Measurements from ENCODE around the gene CHST6.

CHST6 gene

GRCh38 chr16:75488322-75488721 is 6.9 kb downstream of the CHST6 start:
- Histone ChIP-seq H3K27ac (replicated peaks; ENCODE audit: low read length) (no peak overlapping the region), H3K4ac (ENCODE audit: low read length) (no peak overlapping the region), H2BK15ac (ENCODE audit: low read length) (no peak overlapping the region), H4K91ac (ENCODE audit: low read depth, low read length, poor library complexity) (no peak overlapping the region), H2AFZ (ENCODE audit: low read length) (no peak overlapping the region), H2AK5ac (ENCODE audit: low read depth, low read length) (no peak overlapping the region), H3K79me1 (ENCODE audit: low read depth, low read length) (no peaks in the 10 kb centered on the region), H3K4me2 (ENCODE audit: insufficient read depth, low read length, poor library complexity, severe bottlenecking) (no peak overlapping the region), H2BK5ac (ENCODE audit: low read length) (no peak overlapping the region), H2BK12ac (ENCODE audit: low read length) (no peak overlapping the region), H2BK120ac (ENCODE audit: low read depth, low read length) (no peak overlapping the region), H3K9me3 (replicated peaks in 1 of 2; ENCODE audit: control insufficient read depth in 2 of 2, insufficient read depth in 1 of 2, low read depth in 1 of 2, low read length in 2 of 2) (no peaks in the 10 kb centered on the region), H4K8ac (ENCODE audit: low read depth, low read length) (no peak overlapping the region), H3K9ac (ENCODE audit: low read depth, low read length, poor library complexity) (no peak overlapping the region), H3K4me3 (ENCODE audit: low read length in 2 of 2) (no peak overlapping the region), H3K18ac (ENCODE audit: low read length) (no peak overlapping the region), H3K14ac (ENCODE audit: low read length) (no peak overlapping the region), H3K27me3 (ENCODE audit: control insufficient read depth in 3 of 3, insufficient read depth in 3 of 3, low read depth in 1 of 3, low read length in 3 of 3) (peaks cover 0 to 4% (median 0%) of the 10 kb centered on the region in 3 experiments), H3K36me3 (replicated peaks in 1 of 2; ENCODE audit: control insufficient read depth in 2 of 2, insufficient read depth in 2 of 2, low read length in 2 of 2) (peaks cover 0 to 2% of the 10 kb centered on the region in 2 donors), H3K23ac (ENCODE audit: low read depth, low read length, poor library complexity) (no peak overlapping the region), H3K4me1 (ENCODE audit: control insufficient read depth in 2 of 2, insufficient read depth in 1 of 2, low read depth in 1 of 2, low read length in 2 of 2) (no peaks in the 10 kb centered on the region)
- DNase-seq (ENCODE audit: low spot score), result no peak
- WGBS, 2 donors (ENCODE audit: extremely low coverage in 2 of 2, insufficient read length in 2 of 2, insufficient replicate concordance in 1 of 2), result no CpG with 5 or more reads among the region's 2 CpGs

GRCh38 chr16:75486676-75487313 is 8.4 kb downstream of the CHST6 start:
- H3K9me3 ChIP-seq (replicated peaks in 1 of 2; ENCODE audit: control insufficient read depth in 2 of 2, insufficient read depth in 1 of 2, low read depth in 1 of 2, low read length in 2 of 2), result no peaks in the 10 kb centered on the region
- H4K8ac ChIP-seq (ENCODE audit: low read depth, low read length), result no peak overlapping the region
- no CpG with 5 or more reads among the region's 2 CpGs for WGBS, 2 donors (ENCODE audit: extremely low coverage in 2 of 2, insufficient read length in 2 of 2, insufficient replicate concordance in 1 of 2)
- H3K9ac ChIP-seq (ENCODE audit: low read depth, low read length, poor library complexity), result no peak overlapping the region
- H3K4me3 ChIP-seq (ENCODE audit: low read length in 2 of 2), result no peak overlapping the region
- DNase-seq (ENCODE audit: low spot score), result no peak
- no peak overlapping the region for H2AK5ac ChIP-seq (ENCODE audit: low read depth, low read length)
- no peak overlapping the region for H2AFZ ChIP-seq (ENCODE audit: low read length)
- no peaks in the 10 kb centered on the region for H3K79me1 ChIP-seq (ENCODE audit: low read depth, low read length)
- H4K91ac ChIP-seq (ENCODE audit: low read depth, low read length, poor library complexity), result no peak overlapping the region
- peaks cover 0 to 2% of the 10 kb centered on the region in 2 donors for H3K36me3 ChIP-seq (replicated peaks in 1 of 2; ENCODE audit: control insufficient read depth in 2 of 2, insufficient read depth in 2 of 2, low read length in 2 of 2)
- H3K4me1 ChIP-seq (ENCODE audit: control insufficient read depth in 2 of 2, insufficient read depth in 1 of 2, low read depth in 1 of 2, low read length in 2 of 2), result no peaks in the 10 kb centered on the region
- H2BK12ac ChIP-seq (ENCODE audit: low read length), result no peak overlapping the region
- H3K4ac ChIP-seq (ENCODE audit: low read length), result no peak overlapping the region
- H3K27me3 ChIP-seq (ENCODE audit: control insufficient read depth in 3 of 3, insufficient read depth in 3 of 3, low read depth in 1 of 3, low read length in 3 of 3), result no peaks in the 10 kb centered on the region
- no peak overlapping the region for H3K23ac ChIP-seq (ENCODE audit: low read depth, low read length, poor library complexity)
- H2BK15ac ChIP-seq (ENCODE audit: low read length), result no peak overlapping the region
- H2BK5ac ChIP-seq (ENCODE audit: low read length), result no peak overlapping the region
- no peak overlapping the region for H3K18ac ChIP-seq (ENCODE audit: low read length)
- H3K14ac ChIP-seq (ENCODE audit: low read length), result no peak overlapping the region
- H3K27ac ChIP-seq (replicated peaks; ENCODE audit: low read length), result no peak overlapping the region
- H3K4me2 ChIP-seq (ENCODE audit: insufficient read depth, low read length, poor library complexity, severe bottlenecking), result no peak overlapping the region
- no peak overlapping the region for H2BK120ac ChIP-seq (ENCODE audit: low read depth, low read length)

- no peaks in the 10 kb centered on the region for H3K27me3 ChIP-seq (ENCODE audit: control insufficient read depth in 3 of 3, insufficient read depth in 3 of 3, low read depth in 1 of 3, low read length in 3 of 3)
- H3K79me1 ChIP-seq (ENCODE audit: low read depth, low read length), result no peaks in the 10 kb centered on the region
- no peak overlapping the region for H3K18ac ChIP-seq (ENCODE audit: low read length)
- no peak overlapping the region for H3K9ac ChIP-seq (ENCODE audit: low read depth, low read length, poor library complexity)
- H3K23ac ChIP-seq (ENCODE audit: low read depth, low read length, poor library complexity), result no peak overlapping the region
- no CpG with 5 or more reads among the region's 9 CpGs for WGBS, 2 donors (ENCODE audit: extremely low coverage in 2 of 2, insufficient read length in 2 of 2, insufficient replicate concordance in 1 of 2)
- H3K14ac ChIP-seq (ENCODE audit: low read length), result no peak overlapping the region
- no peak overlapping the region for H2AK5ac ChIP-seq (ENCODE audit: low read depth, low read length)
- H3K4me2 ChIP-seq (ENCODE audit: insufficient read depth, low read length, poor library complexity, severe bottlenecking), result no peak overlapping the region
- no peak overlapping the region for H2BK5ac ChIP-seq (ENCODE audit: low read length)
- no peak overlapping the region for H3K27ac ChIP-seq (replicated peaks; ENCODE audit: low read length)
- no peak overlapping the region for H2BK120ac ChIP-seq (ENCODE audit: low read depth, low read length)
- no peak overlapping the region for H2AFZ ChIP-seq (ENCODE audit: low read length)
- no peaks in the 10 kb centered on the region for H3K4me1 ChIP-seq (ENCODE audit: control insufficient read depth in 2 of 2, insufficient read depth in 1 of 2, low read depth in 1 of 2, low read length in 2 of 2)
- H3K4ac ChIP-seq (ENCODE audit: low read length), result no peak overlapping the region
- H4K91ac ChIP-seq (ENCODE audit: low read depth, low read length, poor library complexity), result no peak overlapping the region
- peaks cover 0 to 3% of the 10 kb centered on the region in 2 donors for H3K36me3 ChIP-seq (replicated peaks in 1 of 2; ENCODE audit: control insufficient read depth in 2 of 2, insufficient read depth in 2 of 2, low read length in 2 of 2)
- H4K8ac ChIP-seq (ENCODE audit: low read depth, low read length), result no peak overlapping the region
- no peak overlapping the region for H2BK12ac ChIP-seq (ENCODE audit: low read length)
- no peak overlapping the region for H3K4me3 ChIP-seq (ENCODE audit: low read length in 2 of 2)
- no peak overlapping the region for H2BK15ac ChIP-seq (ENCODE audit: low read length)
- no peaks in the 10 kb centered on the region for H3K9me3 ChIP-seq (replicated peaks in 1 of 2; ENCODE audit: control insufficient read depth in 2 of 2, insufficient read depth in 1 of 2, low read depth in 1 of 2, low read length in 2 of 2)
- no peak for DNase-seq (ENCODE audit: low spot score)
Observed at GRCh38 chr16:75486014-75486675, 9.1 kb downstream of the CHST6 start.

- H2BK15ac ChIP-seq (ENCODE audit: low read length), result no peak overlapping the region
- H4K8ac ChIP-seq (ENCODE audit: low read depth, low read length), result no peak overlapping the region
- no peak overlapping the region for H3K14ac ChIP-seq (ENCODE audit: low read length)
- H3K27ac ChIP-seq (replicated peaks; ENCODE audit: low read length), result no peak overlapping the region
- peaks cover 0 to 3% of the 10 kb centered on the region in 2 donors for H3K36me3 ChIP-seq (replicated peaks in 1 of 2; ENCODE audit: control insufficient read depth in 2 of 2, insufficient read depth in 2 of 2, low read length in 2 of 2)
- no peak overlapping the region for H2BK5ac ChIP-seq (ENCODE audit: low read length)
- H4K91ac ChIP-seq (ENCODE audit: low read depth, low read length, poor library complexity), result no peak overlapping the region
- H3K9me3 ChIP-seq (replicated peaks in 1 of 2; ENCODE audit: control insufficient read depth in 2 of 2, insufficient read depth in 1 of 2, low read depth in 1 of 2, low read length in 2 of 2), result no peaks in the 10 kb centered on the region
- no peaks in the 10 kb centered on the region for H3K4me1 ChIP-seq (ENCODE audit: control insufficient read depth in 2 of 2, insufficient read depth in 1 of 2, low read depth in 1 of 2, low read length in 2 of 2)
- no peak overlapping the region for H2AK5ac ChIP-seq (ENCODE audit: low read depth, low read length)
- no peak for DNase-seq (ENCODE audit: low spot score)
- no peak overlapping the region for H3K4me3 ChIP-seq (ENCODE audit: low read length in 2 of 2)
- no peak overlapping the region for H3K9ac ChIP-seq (ENCODE audit: low read depth, low read length, poor library complexity)
- no peak overlapping the region for H3K18ac ChIP-seq (ENCODE audit: low read length)
- no peak overlapping the region for H3K4ac ChIP-seq (ENCODE audit: low read length)
- H3K27me3 ChIP-seq (ENCODE audit: control insufficient read depth in 3 of 3, insufficient read depth in 3 of 3, low read depth in 1 of 3, low read length in 3 of 3), result no peaks in the 10 kb centered on the region
- H3K23ac ChIP-seq (ENCODE audit: low read depth, low read length, poor library complexity), result no peak overlapping the region
- H3K79me1 ChIP-seq (ENCODE audit: low read depth, low read length), result no peaks in the 10 kb centered on the region
- H2BK12ac ChIP-seq (ENCODE audit: low read length), result no peak overlapping the region
- no peak overlapping the region for H3K4me2 ChIP-seq (ENCODE audit: insufficient read depth, low read length, poor library complexity, severe bottlenecking)
- no peak overlapping the region for H2AFZ ChIP-seq (ENCODE audit: low read length)
- H2BK120ac ChIP-seq (ENCODE audit: low read depth, low read length), result no peak overlapping the region
- 100% methylated on average over 1 of the region's 7 CpGs for WGBS, 2 donors (ENCODE audit: extremely low coverage in 2 of 2, insufficient read length in 2 of 2, insufficient replicate concordance in 1 of 2)
Observed at GRCh38 chr16:75485230-75486013, 9.8 kb downstream of the CHST6 start.

Data from neuronal stem cell (in vitro differentiated cells).